ENCODE data around the gene ZNF584.
"Not testable (repeated sequence)": the region's sequence is repeated elsewhere in the genome, so short reads cannot be mapped to it uniquely, and the experiment has no call there.

Gene ZNF584

DNA sequence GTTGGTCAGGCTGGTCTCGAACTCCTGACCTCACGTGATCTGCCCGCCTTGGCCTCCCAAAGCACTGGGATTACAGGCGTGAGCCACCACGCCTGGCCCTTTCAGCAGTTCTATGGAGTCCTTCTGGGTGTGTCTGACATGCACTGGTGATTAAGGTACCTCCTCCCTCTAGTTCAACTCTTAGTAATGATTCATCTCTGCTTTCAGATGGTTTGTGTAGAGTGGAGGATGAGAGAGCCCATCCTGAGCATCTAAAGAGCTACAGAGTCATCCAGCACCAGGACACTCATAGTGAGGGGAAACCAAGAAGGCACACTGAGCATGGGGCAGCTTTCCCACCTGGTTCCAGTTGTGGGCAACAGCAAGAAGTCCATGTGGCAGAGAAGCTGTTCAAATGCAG, 8.2 kb downstream of the ZNF584 start:
- no peak for ATAC-seq
- Mint-ChIP-seq H3K27ac (no peak overlapping the region), H3K4me1 (no peaks in the 10 kb centered on the region), H3K9me3 (no peaks in the 10 kb centered on the region), H3K27me3 (no peaks in the 10 kb centered on the region), H3K4me3 (no peak overlapping the region), H3K36me3 (peaks cover 56% of the 10 kb centered on the region)

DNA sequence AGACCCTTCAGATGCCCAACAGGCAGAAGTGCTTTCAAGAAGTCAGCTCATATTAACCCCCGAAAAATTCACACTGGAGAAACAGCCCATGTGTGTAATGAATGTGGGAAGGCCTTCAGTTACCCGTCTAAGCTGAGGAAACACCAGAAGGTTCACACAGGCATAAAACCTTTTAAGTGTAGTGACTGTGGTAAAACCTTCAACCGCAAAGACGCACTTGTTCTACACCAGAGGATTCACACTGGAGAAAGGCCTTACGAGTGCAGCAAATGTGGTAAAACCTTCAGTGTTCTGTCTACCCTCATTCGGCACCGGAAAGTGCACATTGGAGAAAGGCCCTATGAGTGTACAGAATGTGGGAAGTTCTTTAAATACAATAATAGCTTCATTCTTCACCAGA, 8.6 kb downstream of the ZNF584 start:
- Mint-ChIP-seq H3K4me3 (no peak overlapping the region), H3K36me3 (peaks cover 59% of the 10 kb centered on the region), H3K27ac (no peak overlapping the region), H3K9me3 (no peaks in the 10 kb centered on the region), H3K27me3 (no peaks in the 10 kb centered on the region), H3K4me1 (no peaks in the 10 kb centered on the region)
- no peak for ATAC-seq

DNA sequence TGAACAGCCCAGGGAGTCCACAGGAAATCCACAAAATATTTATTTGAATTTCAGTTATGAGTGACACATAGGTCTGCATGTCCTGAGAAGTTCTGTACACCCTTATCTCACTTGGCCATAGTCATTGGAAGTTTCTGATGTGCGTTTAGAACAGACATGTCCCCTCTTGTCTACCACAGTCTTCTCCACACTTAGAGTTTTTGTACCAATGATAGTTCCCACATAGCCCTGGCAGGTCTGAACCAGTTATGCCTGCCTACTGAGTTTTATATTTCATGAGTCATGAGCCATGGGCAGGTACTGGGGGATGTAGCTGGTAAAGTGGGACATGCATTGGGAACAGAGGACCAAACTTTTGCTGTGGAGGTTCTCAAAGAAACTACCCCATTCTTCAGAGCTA, 20.2 kb downstream of the ZNF584 start:
- H3K4me3 Mint-ChIP-seq: no peak overlapping the region
- no peaks in the 10 kb centered on the region for H3K27me3 Mint-ChIP-seq
- ATAC-seq: no peak
- peaks cover 31% of the 10 kb centered on the region for H3K9me3 Mint-ChIP-seq
- H3K27ac Mint-ChIP-seq: no peak overlapping the region
- no peaks in the 10 kb centered on the region for H3K4me1 Mint-ChIP-seq
- H3K36me3 Mint-ChIP-seq: peaks cover 28% of the 10 kb centered on the region

DNA sequence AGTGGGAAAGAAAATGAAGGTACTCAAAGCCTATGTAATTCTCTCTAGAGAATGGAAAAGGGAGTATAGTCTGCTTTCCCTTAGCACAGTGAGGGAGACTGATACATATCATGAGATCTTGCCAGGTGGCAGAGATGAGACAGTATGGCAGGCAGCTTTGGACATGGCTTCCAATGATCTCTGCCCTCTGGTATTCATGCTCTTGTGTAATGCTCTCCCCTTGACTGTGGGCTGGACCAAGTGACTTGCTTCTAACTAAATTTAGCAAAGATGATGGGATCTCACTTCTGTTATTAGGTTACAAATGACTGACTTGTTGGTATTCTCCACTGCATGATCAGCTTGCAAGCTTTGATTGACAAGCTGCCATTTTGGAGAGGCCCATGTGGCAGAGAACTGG, 21.3 kb downstream of the ZNF584 start:
- Mint-ChIP-seq H3K4me3 (no peak overlapping the region), H3K9me3 (peaks cover 26% of the 10 kb centered on the region), H3K27ac (no peak overlapping the region), H3K4me1 (no peaks in the 10 kb centered on the region), H3K36me3 (peaks cover 39% of the 10 kb centered on the region), H3K27me3 (no peaks in the 10 kb centered on the region)
- no peak for ATAC-seq

DNA sequence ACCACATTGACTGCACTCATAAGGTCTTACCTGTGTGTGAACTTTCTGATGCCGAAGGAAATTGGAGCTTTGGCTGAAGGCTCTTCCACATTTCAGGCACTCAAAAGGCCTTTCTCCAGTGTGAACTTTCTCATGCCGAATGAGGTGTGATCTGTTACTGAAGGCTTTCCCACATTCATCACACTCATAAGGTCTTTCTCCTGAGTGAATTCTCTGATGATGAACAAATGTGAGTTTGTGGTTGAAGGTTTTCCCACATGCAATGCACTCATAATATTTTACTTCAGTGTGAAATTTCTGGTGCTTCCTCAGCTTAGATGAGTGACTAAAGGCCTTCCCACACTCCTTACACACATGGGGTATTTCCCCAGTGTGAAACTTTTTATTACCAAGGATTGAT, 25.8 kb downstream of the ZNF584 start:
- H3K9me3 Mint-ChIP-seq: peaks cover 40% of the 10 kb centered on the region
- no peaks in the 10 kb centered on the region for H3K27me3 Mint-ChIP-seq
- H3K4me1 Mint-ChIP-seq: peaks cover 18% of the 10 kb centered on the region
- H3K36me3 Mint-ChIP-seq: peaks cover 77% of the 10 kb centered on the region
- no peak overlapping the region for H3K4me3 Mint-ChIP-seq
- H3K27ac Mint-ChIP-seq: no peak overlapping the region
- no peak for ATAC-seq

DNA sequence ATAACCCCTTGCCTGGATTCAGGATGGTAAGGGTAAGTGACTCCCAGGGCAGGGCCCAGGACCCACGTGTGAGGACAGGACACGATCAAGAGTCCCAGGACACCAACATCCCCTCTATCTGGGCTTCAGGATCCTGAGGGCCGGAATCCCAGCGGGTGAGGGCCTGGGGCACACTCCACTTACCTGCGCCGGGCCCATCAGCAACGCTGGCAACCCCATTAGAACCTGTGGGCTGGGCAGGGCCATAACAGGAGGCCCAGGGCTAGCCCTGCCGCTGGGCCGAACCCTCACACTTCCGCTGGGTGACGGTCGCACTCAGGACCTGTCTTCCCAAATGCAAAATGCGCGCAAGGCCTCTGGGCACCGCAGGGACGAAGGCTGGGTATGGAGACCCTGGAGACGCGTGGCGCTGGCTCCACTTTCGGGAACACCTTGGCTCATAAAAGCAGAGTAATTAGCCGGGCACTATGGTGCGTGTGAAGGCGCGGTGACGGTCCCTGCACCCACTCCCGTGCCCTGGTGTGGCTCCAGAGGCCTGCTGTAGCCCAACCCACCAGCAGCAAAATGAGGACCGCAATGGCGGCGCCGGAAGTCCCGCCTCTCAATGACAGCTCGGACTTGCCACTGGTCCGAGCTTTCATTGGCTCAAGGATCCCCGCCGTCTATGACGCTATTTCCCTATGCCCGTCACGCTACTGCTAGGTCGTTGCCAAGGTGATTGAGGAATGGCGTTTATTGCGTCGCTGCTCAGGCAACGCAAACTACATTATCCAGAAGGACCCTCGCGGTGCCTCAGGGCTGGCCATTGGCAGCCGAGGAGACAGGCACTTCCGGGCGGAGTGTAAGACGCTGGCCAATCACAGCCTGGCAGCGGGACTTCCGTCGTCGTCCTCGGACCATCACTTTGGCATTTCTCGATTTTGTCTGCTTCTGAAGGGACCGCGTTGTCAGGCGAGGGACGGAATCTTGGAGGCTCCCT, 31.4 kb downstream of the ZNF584 start, which contains the start of gene ZNF132:
Gene ZNF132, minus strand, starts transcription at position 578 of the 979 bp plus-strand sequence. Its CDS starts 332 bp downstream, at position 246.
- peaks cover 40% of the 10 kb centered on the region for H3K9me3 Mint-ChIP-seq
- ATAC-seq: peak; percentile 100
- H3K4me1 Mint-ChIP-seq: peaks cover 41% of the 10 kb centered on the region
- H3K36me3 Mint-ChIP-seq: peaks cover 62% of the 10 kb centered on the region
- H3K4me3 Mint-ChIP-seq: peak within 1 kb of the TSS; percentile 96
- H3K27me3 Mint-ChIP-seq: no peaks in the 10 kb centered on the region
- H3K27ac Mint-ChIP-seq: peak within 1 kb of the TSS; percentile 89

DNA sequence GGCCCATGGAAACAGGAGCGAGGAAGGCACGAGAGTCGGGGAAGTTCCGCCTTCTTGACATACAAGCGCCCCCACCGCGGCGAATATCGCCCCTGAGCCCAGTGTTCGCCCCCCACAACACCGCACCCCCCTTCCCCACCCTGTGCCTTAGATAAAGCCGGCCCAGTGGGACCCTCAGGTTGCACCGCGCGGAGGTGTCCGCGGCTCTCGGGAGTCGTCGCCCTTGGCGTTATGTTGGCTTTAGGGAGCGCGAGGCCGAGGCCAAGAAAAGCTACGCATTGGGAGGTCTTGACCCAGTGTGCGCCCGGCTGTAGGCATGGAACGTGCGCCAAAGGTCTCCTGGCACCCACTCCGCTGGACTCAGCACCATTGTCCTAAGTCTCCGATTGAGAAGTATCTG, 32.1 kb downstream of the ZNF584 start:
- peak overlapping the region; percentile 89 for H3K27ac Mint-ChIP-seq
- peaks cover 36% of the 10 kb centered on the region for H3K9me3 Mint-ChIP-seq
- ATAC-seq: no peak

DNA sequence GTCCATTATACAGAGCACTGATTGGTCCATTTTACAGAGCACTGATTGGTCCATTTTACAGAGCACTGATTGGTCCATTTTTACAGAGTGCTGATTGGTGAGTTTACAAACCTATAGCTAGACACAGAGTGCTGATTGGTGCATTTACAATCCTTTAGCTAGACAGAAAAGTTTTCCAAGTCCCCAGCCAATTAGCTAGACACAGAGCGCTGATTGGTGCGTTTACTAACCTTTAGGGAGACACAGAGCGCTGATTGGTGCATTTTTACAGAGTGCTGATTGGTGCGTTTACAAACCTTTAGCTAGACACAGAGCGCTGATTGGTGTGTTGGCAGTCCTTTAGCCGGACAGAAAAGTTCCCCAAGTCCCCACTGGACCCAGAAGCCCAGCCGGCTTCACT, 34.5 kb downstream of the ZNF584 start:
- not testable (repeated sequence) for ATAC-seq, H3K27ac Mint-ChIP-seq, H3K4me3 Mint-ChIP-seq
- peaks cover 25% of the 10 kb centered on the region for H3K9me3 Mint-ChIP-seq
- H3K36me3 Mint-ChIP-seq: peaks cover 40% of the 10 kb centered on the region
- H3K4me1 Mint-ChIP-seq: peaks cover 33% of the 10 kb centered on the region
- peaks cover 17% of the 10 kb centered on the region for H3K27me3 Mint-ChIP-seq

More for the DNA sequence above, 32.1 kb downstream of the ZNF584 start:
- peaks cover 55% of the 10 kb centered on the region for H3K36me3 Mint-ChIP-seq
- H3K4me3 Mint-ChIP-seq: peak overlapping the region; percentile 96
- no peaks in the 10 kb centered on the region for H3K27me3 Mint-ChIP-seq
- H3K4me1 Mint-ChIP-seq: peaks cover 41% of the 10 kb centered on the region

DNA sequence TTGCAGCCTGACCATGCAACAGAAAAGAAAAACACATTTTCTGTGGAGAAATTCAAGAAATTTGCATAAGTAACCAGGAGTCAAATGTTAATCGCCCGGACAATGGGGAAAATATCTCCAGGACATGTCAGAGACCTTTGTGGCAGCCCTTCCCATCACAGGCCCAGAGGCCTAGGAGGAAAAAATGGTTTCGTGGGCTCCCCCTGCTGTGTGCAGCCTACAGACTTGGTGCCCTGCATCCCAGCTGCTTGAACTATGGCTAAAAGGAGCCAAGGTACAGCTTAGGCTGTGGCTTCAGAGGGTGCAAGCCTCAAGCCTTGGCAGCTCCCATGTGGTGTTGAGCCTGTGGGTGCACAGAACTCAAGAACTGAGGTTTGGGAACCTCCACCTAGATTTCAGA, 40.4 kb downstream of the ZNF584 start:
- not testable (repeated sequence) for ATAC-seq, H3K9me3 Mint-ChIP-seq, H3K27ac Mint-ChIP-seq, H3K4me3 Mint-ChIP-seq
- Mint-ChIP-seq H3K27me3 (peaks cover 23% of the 10 kb centered on the region), H3K36me3 (peaks cover 14% of the 10 kb centered on the region), H3K4me1 (peaks cover 26% of the 10 kb centered on the region)

DNA sequence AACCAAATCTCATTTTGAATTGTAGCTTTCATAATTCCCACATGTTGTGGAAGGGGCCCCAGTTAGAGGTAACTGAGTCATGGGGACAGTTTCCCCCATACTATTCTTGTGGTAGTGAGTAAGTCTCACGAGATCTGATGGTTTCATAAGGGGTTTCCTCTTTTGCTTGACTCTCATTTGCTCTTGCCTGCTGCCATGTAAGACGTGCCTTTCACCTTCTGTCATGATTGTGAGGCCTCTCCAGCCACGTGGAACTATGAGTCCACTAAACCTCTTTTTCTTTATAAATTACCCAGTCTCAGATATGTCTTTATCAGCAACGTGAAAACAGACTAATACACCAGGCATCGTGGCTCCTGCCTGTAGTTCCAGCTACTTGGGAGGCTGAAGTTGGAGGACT, 41.5 kb downstream of the ZNF584 start:
- ATAC-seq, H3K4me3 Mint-ChIP-seq, H3K27ac Mint-ChIP-seq, H3K9me3 Mint-ChIP-seq: not testable (repeated sequence)
- H3K4me1 Mint-ChIP-seq: peaks cover 26% of the 10 kb centered on the region
- H3K36me3 Mint-ChIP-seq: peaks cover 26% of the 10 kb centered on the region
- H3K27me3 Mint-ChIP-seq: peaks cover 23% of the 10 kb centered on the region

DNA sequence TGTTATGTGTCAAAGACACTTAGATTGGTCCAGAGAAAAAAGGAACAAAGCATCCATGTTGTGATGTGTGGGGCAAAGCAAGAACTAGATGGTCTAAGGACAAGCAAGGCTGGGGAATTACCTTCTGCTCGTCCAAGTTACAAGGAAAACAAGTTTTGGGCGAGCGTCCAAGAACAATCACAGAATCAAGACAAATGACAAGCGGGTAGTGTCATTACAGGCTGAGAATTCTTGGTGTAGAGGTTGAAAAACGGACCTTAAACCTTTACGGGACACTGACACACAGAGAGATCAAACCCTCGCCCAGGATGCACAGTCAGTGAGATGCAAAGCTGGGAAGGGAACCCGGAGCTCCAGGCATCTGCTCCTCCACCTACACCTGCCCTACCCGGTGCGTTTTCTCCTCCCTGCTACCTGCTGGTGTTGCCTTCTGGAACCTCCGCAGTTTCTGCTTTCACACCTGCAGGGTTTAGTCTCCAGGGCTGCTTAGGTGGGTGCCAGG, 42.5 kb downstream of the ZNF584 start:
- peak; percentile 2 for ATAC-seq
- peaks cover 9% of the 10 kb centered on the region for H3K9me3 Mint-ChIP-seq
- H3K4me3 Mint-ChIP-seq: peak overlapping the region; percentile 93
- peaks cover 26% of the 10 kb centered on the region for H3K4me1 Mint-ChIP-seq
- H3K36me3 Mint-ChIP-seq: peaks cover 30% of the 10 kb centered on the region
- H3K27ac Mint-ChIP-seq: peak overlapping the region; percentile 74
- peaks cover 23% of the 10 kb centered on the region for H3K27me3 Mint-ChIP-seq

DNA sequence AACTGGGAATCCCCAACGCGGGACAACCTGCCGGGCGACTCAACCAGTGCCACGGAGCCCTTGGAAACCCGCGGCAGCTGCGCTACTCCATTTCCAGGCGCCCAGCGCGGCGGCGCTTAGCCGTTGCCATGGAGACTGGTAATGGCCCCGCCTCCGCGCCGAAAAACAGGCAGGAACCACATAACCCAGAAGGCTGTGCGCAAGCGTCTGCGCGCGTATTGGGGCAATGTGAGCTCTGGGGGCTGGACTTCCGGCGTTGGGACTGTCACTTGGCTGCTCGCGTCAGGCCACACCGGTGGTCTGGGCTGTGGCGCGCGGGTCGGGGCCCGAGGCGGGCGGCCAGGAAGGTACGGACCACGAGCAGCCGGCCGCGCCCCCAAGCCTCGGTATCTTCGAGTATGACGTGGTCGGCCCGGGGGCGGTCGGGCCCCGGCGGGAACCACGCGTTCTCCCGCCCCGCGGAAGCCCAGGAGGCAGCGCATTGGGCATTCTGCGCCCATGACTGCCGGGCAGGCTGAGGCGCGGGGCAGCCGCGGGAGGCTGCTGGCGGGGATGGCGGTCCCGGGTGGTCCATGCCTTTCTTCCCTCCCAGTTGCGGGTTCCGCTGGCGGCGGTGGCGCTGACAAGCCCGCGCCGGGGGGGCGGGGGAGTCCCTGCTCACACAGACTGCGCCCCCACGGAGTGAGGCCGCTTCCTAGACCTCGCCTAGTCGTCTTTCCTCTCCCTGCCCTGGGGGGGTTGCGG, 43.1 kb downstream of the ZNF584 start, which contains the start of gene ZNF324B:
Gene ZNF324B, plus strand, starts transcription at position 265 of the 744 bp plus-strand sequence. CDS start 2,080 bp downstream, outside the sequence.
- Mint-ChIP-seq H3K4me1 (peaks cover 26% of the 10 kb centered on the region), H3K27ac (peak within 1 kb of the TSS; percentile 74), H3K9me3 (peaks cover 9% of the 10 kb centered on the region), H3K27me3 (peaks cover 20% of the 10 kb centered on the region), H3K4me3 (peak within 1 kb of the TSS; percentile 93), H3K36me3 (peaks cover 35% of the 10 kb centered on the region)
- ATAC-seq: peak; percentile 99

DNA sequence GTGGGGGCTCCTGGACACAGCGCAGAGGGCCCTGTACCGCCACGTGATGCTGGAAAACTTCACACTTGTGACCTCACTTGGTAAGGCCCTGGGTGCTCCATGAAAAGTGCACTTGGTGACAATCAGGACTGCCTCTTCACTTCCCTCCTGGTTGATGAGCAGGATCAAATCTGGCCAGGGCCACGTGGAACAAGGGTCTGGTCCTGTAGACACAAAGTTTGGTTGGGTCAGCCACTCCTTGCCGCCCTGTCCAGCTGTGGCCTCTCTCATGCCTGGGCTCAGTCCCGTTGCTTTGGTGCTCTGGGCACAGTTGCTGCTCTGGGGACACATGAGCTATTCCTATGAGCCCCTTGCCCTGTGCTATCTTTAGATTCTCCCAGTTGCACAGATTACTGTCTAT, 45.3 kb downstream of the ZNF584 start:
- Mint-ChIP-seq H3K4me1 (peaks cover 26% of the 10 kb centered on the region), H3K27me3 (no peaks in the 10 kb centered on the region), H3K9me3 (no peaks in the 10 kb centered on the region), H3K27ac (no peak overlapping the region), H3K4me3 (no peak overlapping the region), H3K36me3 (peaks cover 37% of the 10 kb centered on the region)
- no peak for ATAC-seq

DNA sequence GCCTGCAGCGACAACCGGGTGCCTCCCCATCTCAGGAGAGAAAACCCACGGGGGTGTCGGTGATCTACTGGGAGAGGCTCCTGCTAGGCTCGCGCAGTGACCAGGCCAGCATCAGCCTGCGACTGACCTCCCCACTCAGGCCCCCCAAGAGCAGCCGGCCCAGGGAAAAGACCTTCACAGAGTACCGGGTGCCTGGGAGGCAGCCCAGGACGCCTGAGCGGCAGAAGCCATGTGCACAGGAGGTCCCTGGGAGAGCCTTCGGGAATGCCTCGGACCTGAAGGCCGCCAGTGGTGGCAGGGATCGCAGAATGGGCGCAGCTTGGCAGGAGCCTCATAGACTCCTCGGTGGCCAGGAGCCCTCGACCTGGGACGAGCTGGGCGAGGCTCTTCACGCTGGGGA, 46.9 kb downstream of the ZNF584 start:
- H3K9me3 Mint-ChIP-seq: no peaks in the 10 kb centered on the region

DNA sequence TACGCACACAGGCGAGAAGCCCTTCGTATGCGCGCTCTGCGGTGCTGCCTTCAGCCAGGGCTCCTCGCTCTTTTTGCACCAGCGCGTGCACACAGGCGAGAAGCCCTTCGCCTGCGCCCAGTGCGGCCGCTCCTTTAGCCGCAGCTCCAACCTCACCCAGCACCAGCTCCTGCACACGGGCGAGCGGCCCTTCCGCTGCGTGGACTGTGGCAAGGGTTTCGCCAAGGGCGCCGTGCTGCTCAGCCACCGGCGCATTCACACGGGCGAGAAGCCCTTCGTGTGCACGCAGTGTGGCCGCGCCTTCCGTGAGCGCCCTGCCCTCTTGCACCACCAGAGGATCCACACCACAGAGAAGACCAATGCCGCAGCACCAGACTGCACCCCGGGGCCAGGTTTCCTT, 47.7 kb downstream of the ZNF584 start:
- ATAC-seq: no peak
- H3K4me1 Mint-ChIP-seq: peaks cover 19% of the 10 kb centered on the region
- no peak overlapping the region for H3K27ac Mint-ChIP-seq
- H3K36me3 Mint-ChIP-seq: peaks cover 46% of the 10 kb centered on the region
- H3K4me3 Mint-ChIP-seq: no peak overlapping the region
- H3K9me3 Mint-ChIP-seq: no peaks in the 10 kb centered on the region
- no peaks in the 10 kb centered on the region for H3K27me3 Mint-ChIP-seq

More for the DNA sequence above, 46.9 kb downstream of the ZNF584 start:
- Mint-ChIP-seq H3K4me1 (peaks cover 26% of the 10 kb centered on the region), H3K27me3 (no peaks in the 10 kb centered on the region), H3K27ac (no peak overlapping the region), H3K36me3 (peaks cover 43% of the 10 kb centered on the region), H3K4me3 (no peak overlapping the region)
- no peak for ATAC-seq

Measured in stimulated activated memory B cell treated with anti-CD40 and anti-IgM and Interleukin-4, amounts not matched to agents 10 μg/mL and 1 μg/mL and 100 μg/mL, for 72 hours (primary cell).